Lower leg skin (tissue), 4 donors: ENCODE measurements around the gene PGM5. TPM values are rescaled to one million over a fixed set of nuclear protein-coding genes. Genes with fewer than 3 reads are reported as not detected.

Experiments used
- DNase-seq, 2 donors: peaks; one replicate each; pipeline ENCODE4 v3.0.0-alpha.2; 2019; ENCODE audit warnings: low spot score in 2 of 2
- H3K4me3 ChIP-seq: fragments of 200-600 bp; sonication (generic); 2 replicates; pipeline ENCODE4 v1.5.1; 2017; ENCODE audit warnings: mild to moderate bottlenecking, low read depth; ENCODE audit not compliant: poor library complexity, severe bottlenecking
- POLR2A ChIP-seq, 2 donors: fragments of 450-650 bp; IDR thresholded peaks; one replicate each; pipeline ENCODE4 v1.6.1; 2016 to 2017; ENCODE audit warnings: antibody characterized with exemption in 2 of 2, mild to moderate bottlenecking in 1 of 2, moderate library complexity in 1 of 2
- WGBS, 2 donors: methylation state at CpG; one replicate each; pipeline ENCODE4 v1.1.5; 2018; 5-methylcytosine and 5-hydroxymethylcytosine counted together
- intact Hi-C: fragments of 100-400 bp; cut with DNase I; formaldehyde crosslinking; loops from one replicate; pipeline ENCODE4 v1.15.0; 2023; ENCODE audit warnings: low total_unique reads
- total RNA-seq, 4 donors: library from RNA; depleted of rRNA; stranded (reverse); fragments of >200 nt; gene quantifications; one replicate each; pipeline ENCODE4 v1.1.0, GENCODE V29; 2016
- TF ChIP-seq, protein P1 (sequence below), 3 donors: fragments of 450-650 bp; IDR thresholded peaks; one replicate each; pipeline ENCODE4 v1.5.1; 2016; ENCODE audit warnings: antibody characterized with exemption in 3 of 3, mild to moderate bottlenecking in 3 of 3, moderate library complexity in 2 of 3

The PGM5 gene
- total RNA-seq, 4 donors from 2014 or later = 7.3 to 16.8 (median 8.7) TPM

DNA sequence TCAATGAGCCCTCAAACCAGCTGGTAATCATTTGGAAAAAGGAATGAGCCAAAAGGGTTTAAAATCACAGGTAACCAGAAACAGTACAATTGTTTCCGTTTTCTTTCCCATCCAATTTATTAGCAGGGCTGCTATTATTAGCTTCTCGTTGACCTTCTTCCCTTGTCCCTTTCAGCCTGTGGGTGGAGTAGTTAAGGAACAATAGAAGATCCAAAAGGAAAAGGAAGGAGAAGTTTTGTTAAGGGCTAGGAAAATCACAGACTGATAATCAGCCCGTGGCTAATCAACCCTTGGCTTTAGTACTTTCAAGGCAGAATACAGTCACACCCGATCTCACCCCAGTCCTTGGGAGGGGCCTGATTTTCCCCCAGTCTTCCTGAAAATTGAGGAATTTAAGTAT is 145.9 kb downstream of the PGM5 start:
- no peak for DNase-seq
- no peak for TF ChIP-seq POLR2A (IDR thresholded peaks at IDR 0.05)
- TF ChIP-seq, protein P1, sequence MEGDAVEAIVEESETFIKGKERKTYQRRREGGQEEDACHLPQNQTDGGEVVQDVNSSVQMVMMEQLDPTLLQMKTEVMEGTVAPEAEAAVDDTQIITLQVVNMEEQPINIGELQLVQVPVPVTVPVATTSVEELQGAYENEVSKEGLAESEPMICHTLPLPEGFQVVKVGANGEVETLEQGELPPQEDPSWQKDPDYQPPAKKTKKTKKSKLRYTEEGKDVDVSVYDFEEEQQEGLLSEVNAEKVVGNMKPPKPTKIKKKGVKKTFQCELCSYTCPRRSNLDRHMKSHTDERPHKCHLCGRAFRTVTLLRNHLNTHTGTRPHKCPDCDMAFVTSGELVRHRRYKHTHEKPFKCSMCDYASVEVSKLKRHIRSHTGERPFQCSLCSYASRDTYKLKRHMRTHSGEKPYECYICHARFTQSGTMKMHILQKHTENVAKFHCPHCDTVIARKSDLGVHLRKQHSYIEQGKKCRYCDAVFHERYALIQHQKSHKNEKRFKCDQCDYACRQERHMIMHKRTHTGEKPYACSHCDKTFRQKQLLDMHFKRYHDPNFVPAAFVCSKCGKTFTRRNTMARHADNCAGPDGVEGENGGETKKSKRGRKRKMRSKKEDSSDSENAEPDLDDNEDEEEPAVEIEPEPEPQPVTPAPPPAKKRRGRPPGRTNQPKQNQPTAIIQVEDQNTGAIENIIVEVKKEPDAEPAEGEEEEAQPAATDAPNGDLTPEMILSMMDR (IDR thresholded peaks at IDR 0.05) = no peak
- intact Hi-C loops = no loop called here
- WGBS, 2 donors = 60 to 64% methylated on average over 4 of the region's 4 CpGs
- no peak overlapping the region for H3K4me3 ChIP-seq

DNA sequence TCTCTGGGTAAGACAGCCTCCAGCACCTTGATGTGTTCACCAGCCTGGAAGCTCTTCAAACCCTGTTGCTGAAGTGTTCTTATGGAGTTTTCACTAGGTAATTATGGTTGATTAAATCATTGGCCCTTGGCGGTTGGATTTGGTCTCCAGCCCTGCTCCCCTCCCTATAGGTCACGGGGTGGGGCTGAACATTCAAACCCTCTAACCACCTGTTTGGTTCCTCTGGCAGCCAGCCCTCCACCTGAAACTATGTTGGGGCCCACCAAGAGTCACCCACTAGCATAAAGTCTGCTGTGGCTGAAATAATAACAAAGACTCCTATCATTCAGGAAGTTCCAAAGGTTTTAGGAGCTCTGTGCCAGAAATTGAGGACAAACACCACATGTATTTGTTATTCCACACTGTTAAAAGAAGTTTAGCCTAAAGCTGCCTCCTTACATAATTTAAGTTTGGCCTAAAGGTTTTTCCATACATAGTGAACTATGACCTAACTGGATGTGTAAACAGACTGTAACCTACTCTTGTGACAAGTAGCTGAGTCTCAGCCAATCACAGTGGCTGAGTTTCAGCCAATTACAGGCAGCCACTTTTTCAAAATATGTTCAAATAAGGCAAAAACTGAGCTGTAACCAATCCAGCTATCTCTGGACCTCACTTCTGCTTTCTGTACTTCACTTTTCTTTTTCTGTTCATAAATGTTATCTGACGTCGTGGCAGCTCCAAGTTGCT is 149.4 kb downstream of the PGM5 start:
- no peak overlapping the region for H3K4me3 ChIP-seq
- WGBS, 2 donors = 47 to 61% methylated on average over 4 of the region's 4 CpGs
- intact Hi-C loops = no loop called here
- no peak for TF ChIP-seq POLR2A (IDR thresholded peaks at IDR 0.05)
- TF ChIP-seq, protein P1 (IDR thresholded peaks at IDR 0.05) = no peak
- DNase-seq = no peak

DNA sequence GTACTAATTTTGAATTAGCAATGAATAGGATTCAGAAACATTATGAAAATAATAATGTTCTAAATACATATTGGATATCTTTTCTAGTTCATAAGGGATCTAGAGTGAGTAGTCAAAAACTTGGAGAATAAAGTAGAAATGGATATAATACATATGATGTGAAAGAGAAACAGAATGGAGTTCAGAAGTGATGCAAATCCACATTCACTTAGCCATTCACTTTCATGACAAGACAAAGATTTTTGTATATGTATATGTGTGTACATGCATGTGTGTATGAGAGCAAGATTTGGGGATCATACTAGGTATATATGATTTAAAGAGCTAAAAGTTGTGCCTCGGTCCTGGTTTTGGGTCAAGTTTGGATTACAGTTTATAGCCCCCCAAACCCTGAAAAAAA is 150.1 kb downstream of the PGM5 start:
- WGBS, 2 donors = 95 to 97% methylated on average over 1 of the region's 1 CpG
- H3K4me3 ChIP-seq = no peak overlapping the region
- no peak for TF ChIP-seq POLR2A (IDR thresholded peaks at IDR 0.05)
- TF ChIP-seq, protein P1 (IDR thresholded peaks at IDR 0.05) = no peak
- no peak for DNase-seq
- intact Hi-C loops = no loop called here

DNA sequence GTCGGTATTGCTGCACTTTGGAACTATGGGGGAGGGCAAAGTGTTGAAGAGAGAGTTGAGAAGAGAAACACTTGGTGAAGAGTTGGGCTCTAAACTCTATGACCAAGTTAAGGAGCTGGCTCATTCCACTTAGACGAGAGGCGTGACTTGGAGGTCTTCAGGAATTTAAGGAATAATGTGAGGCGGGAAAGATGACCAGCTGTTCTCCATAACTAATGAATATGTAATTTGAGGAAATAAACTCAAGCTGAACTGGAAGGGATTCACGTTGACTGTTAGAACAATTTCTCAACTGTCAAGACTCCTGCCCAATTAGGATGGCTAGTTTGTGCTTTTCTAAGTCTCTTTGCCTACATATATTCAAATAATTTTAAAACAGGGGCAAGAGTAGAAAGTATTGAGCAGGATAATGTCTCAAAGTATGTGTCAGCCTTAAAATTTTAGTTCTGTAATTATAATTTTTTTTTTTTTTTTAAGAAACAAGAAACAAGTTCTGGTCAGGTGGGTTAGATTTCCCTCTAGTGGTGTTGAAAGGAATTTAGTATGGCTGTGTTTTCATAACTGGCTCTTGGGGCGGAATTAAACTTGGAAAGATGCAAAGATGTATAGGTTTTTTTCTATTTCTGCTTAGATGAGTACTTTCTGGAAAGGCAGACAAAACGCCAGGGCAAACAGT is 150.9 kb downstream of the PGM5 start:
- TF ChIP-seq, protein P1 (IDR thresholded peaks at IDR 0.05) = no peak
- TF ChIP-seq POLR2A (IDR thresholded peaks at IDR 0.05) = no peak
- no peak overlapping the region for H3K4me3 ChIP-seq
- intact Hi-C loops = no loop called here
- WGBS, 2 donors = 44 to 48% methylated on average over 7 of the region's 7 CpGs
- DNase-seq = no peak

DNA sequence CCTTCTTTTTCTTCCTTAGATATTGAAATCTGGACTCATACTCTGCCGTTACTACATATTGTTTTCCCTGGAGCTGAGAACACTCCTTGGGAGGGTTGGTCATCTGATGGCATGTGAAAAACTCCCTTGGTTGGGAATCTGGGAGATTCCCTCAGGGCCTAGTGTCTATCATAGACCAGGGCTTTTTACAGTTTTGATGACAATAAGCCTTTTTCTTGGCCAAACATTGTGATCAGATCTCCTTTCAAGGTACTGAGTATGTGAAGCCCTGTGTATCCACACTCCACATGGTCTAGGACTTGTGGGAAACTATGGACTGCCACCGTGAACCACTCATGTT is 151.4 kb downstream of the PGM5 start:
- TF ChIP-seq, protein P1 (IDR thresholded peaks at IDR 0.05) = no peak
- no peak for TF ChIP-seq POLR2A (IDR thresholded peaks at IDR 0.05)
- intact Hi-C loops = no loop called here
- H3K4me3 ChIP-seq = no peak overlapping the region
- no peak for DNase-seq
- 59 to 69% methylated on average over 2 of the region's 2 CpGs for WGBS, 2 donors
